H9 (cell line): Measurements from ENCODE around the gene CCDC92. TPM values are rescaled to one million over a fixed set of nuclear protein-coding genes. Genes with fewer than 3 reads are reported as not detected.

Experiments
- DNase-seq: peaks from one replicate; pipeline ENCODE4 v3.0.0-alpha.2; 2017
- H2AFZ ChIP-seq: one replicate; pipeline ENCODE4 v1.6.1; 2013; ENCODE audit warnings: mild to moderate bottlenecking, low read length, control low read depth, moderate library complexity
- H2AK5ac ChIP-seq: 2 replicates; pipeline ENCODE4 v1.6.1; 2013; ENCODE audit warnings: low read length, control low read depth, mixed read lengths; ENCODE audit not compliant: insufficient read length
- H2BK120ac ChIP-seq: one replicate; pipeline ENCODE4 v1.6.1; 2013; ENCODE audit warnings: low read depth, mild to moderate bottlenecking, low read length, control low read depth, inconsistent platforms; ENCODE audit not compliant: poor library complexity, severe bottlenecking
- H2BK12ac ChIP-seq: 2 replicates; pipeline ENCODE4 v1.6.1; 2013; ENCODE audit warnings: low read length, control low read depth, mixed read lengths, low read depth; ENCODE audit not compliant: insufficient read length
- H2BK15ac ChIP-seq: 2 replicates; pipeline ENCODE4 v1.6.1; 2013; ENCODE audit warnings: low read depth, low read length, control low read depth
- H2BK20ac ChIP-seq: one replicate; pipeline ENCODE4 v1.6.1; 2013; ENCODE audit warnings: low read depth, mild to moderate bottlenecking, low read length, control low read depth, inconsistent platforms; ENCODE audit not compliant: poor library complexity, severe bottlenecking
- H2BK5ac ChIP-seq: 2 replicates; pipeline ENCODE4 v1.6.1; 2013; ENCODE audit warnings: low read length, control low read depth, mixed read lengths; ENCODE audit not compliant: insufficient read length
- H3K14ac ChIP-seq: 2 replicates; pipeline ENCODE4 v1.6.1; 2013; ENCODE audit warnings: low read length, control low read depth; ENCODE audit not compliant: insufficient read depth
- H3K18ac ChIP-seq: 2 replicates; pipeline ENCODE4 v1.6.1; 2013; ENCODE audit warnings: low read depth, mild to moderate bottlenecking, mixed read lengths, low read length, control low read depth; ENCODE audit not compliant: insufficient read length
- H3K23ac ChIP-seq: 2 replicates; pipeline ENCODE4 v1.6.1; 2013; ENCODE audit warnings: low read length, control low read depth, mixed read lengths, low read depth; ENCODE audit not compliant: insufficient read length
- H3K23me2 ChIP-seq: 2 replicates; pipeline ENCODE4 v1.6.1; 2013; ENCODE audit warnings: low read depth, mild to moderate bottlenecking, mixed read lengths, low read length, control low read depth; ENCODE audit not compliant: insufficient read length, poor library complexity, severe bottlenecking
- H3K27ac ChIP-seq: 2 replicates; pipeline ENCODE4 v1.5.1; 2013; ENCODE audit warnings: low read length, control low read depth, mixed read lengths, low read depth; ENCODE audit not compliant: insufficient read length
- H3K27me3 ChIP-seq: 2 replicates; pipeline ENCODE4 v1.6.1; 2013; ENCODE audit warnings: low read length, control low read depth, inconsistent platforms; ENCODE audit not compliant: insufficient read depth
- H3K4ac ChIP-seq: 2 replicates; pipeline ENCODE4 v1.6.1; 2013; ENCODE audit warnings: low read depth, mild to moderate bottlenecking, control low read depth, inconsistent platforms, low read length, moderate library complexity
- H3K4me1 ChIP-seq: 2 replicates; pipeline ENCODE4 v1.6.1; 2013; ENCODE audit warnings: low read length, control low read depth, inconsistent platforms; ENCODE audit not compliant: insufficient read depth
- H3K4me2 ChIP-seq: 2 replicates; pipeline ENCODE4 v1.6.1; 2013; ENCODE audit warnings: low read length, control low read depth, mixed read lengths; ENCODE audit not compliant: insufficient read length, insufficient read depth
- H3K56ac ChIP-seq: 2 replicates; pipeline ENCODE4 v1.6.1; 2013; ENCODE audit warnings: low read depth, mild to moderate bottlenecking, mixed read lengths, low read length, control low read depth; ENCODE audit not compliant: insufficient read length
- H3K79me1 ChIP-seq: 2 replicates; pipeline ENCODE4 v1.6.1; 2013; ENCODE audit warnings: low read depth, mild to moderate bottlenecking, moderate library complexity, low read length, control low read depth, inconsistent platforms; ENCODE audit not compliant: insufficient read depth, poor library complexity, severe bottlenecking
- H3K79me2 ChIP-seq: 2 replicates; pipeline ENCODE4 v1.6.1; 2013; ENCODE audit warnings: low read length, control low read depth, inconsistent platforms; ENCODE audit not compliant: insufficient read depth
- H3K9ac ChIP-seq: 2 replicates; pipeline ENCODE4 v1.6.1; 2013; ENCODE audit warnings: low read length, control low read depth, mixed read lengths; ENCODE audit not compliant: insufficient read length; ENCODE audit errors: extremely low read depth
- H3K9me3 ChIP-seq: one replicate; pipeline ENCODE4 v1.6.1; 2013; ENCODE audit warnings: low read depth, low read length, inconsistent platforms; ENCODE audit not compliant: control insufficient read depth
- H3T11ph ChIP-seq: one replicate; pipeline ENCODE4 v1.6.1; 2013; ENCODE audit warnings: mild to moderate bottlenecking, low read length, control low read depth, inconsistent platforms
- H4K20me1 ChIP-seq: one replicate; pipeline ENCODE4 v1.6.1; 2013; ENCODE audit not compliant: control insufficient read depth, insufficient read length, insufficient read depth
- H4K5ac ChIP-seq: 2 replicates; pipeline ENCODE4 v1.6.1; 2013; ENCODE audit warnings: low read depth, mild to moderate bottlenecking, mixed read lengths, low read length, control low read depth; ENCODE audit not compliant: insufficient read length
- H4K8ac ChIP-seq: replicated peaks from 2 replicates; pipeline ENCODE4 v1.6.1; 2013; ENCODE audit warnings: low read length, control low read depth, mixed read lengths, low read depth; ENCODE audit not compliant: insufficient read length
- H4K91ac ChIP-seq: 2 replicates; pipeline ENCODE4 v1.6.1; 2013; ENCODE audit warnings: low read depth, mild to moderate bottlenecking, moderate library complexity, mixed read lengths, low read length, control low read depth; ENCODE audit not compliant: insufficient read length
- H3K27ac Mint-ChIP-seq, 3 experiments: 2 replicates in 2 of 3; 3 replicates in 1 of 3; pipeline ENCODE4 v1.8.0; 2020 to 2021; ENCODE audit warnings: mixed read lengths in 3 of 3, mild to moderate bottlenecking in 1 of 3, moderate library complexity in 1 of 3
- H3K27me3 Mint-ChIP-seq: 2 replicates; pipeline ENCODE4 v1.8.0; 2021; ENCODE audit warnings: low read depth, mild to moderate bottlenecking, moderate library complexity, mixed read lengths
- H3K36me3 Mint-ChIP-seq, 3 experiments: 2 replicates in 2 of 3; 3 replicates in 1 of 3; pipeline ENCODE4 v1.8.0; 2020 to 2021; ENCODE audit warnings: low read depth in 3 of 3, mixed read lengths in 3 of 3; ENCODE audit not compliant: insufficient read depth in 1 of 3
- H3K4me1 Mint-ChIP-seq, 2 experiments: 2 replicates each; pipeline ENCODE4 v1.8.0; 2020; ENCODE audit warnings: mixed read lengths in 2 of 2
- H3K4me3 Mint-ChIP-seq, 2 experiments: 2 replicates in 1 of 2; 3 replicates in 1 of 2; pipeline ENCODE4 v1.8.0; 2020 to 2021; ENCODE audit warnings: mild to moderate bottlenecking in 2 of 2, mixed read lengths in 2 of 2, moderate library complexity in 1 of 2
- H3K9me3 Mint-ChIP-seq, 2 experiments: 2 replicates in 1 of 2; 3 replicates in 1 of 2; pipeline ENCODE4 v1.8.0; 2020; ENCODE audit warnings: mild to moderate bottlenecking in 2 of 2, mixed read lengths in 2 of 2, moderate library complexity in 1 of 2
- whole genome bisulfite sequencing: extraction: QIAGEN DNeasy Blood & Tissue Kit; methylation state at CpG from one replicate; pipeline ENCODE4 v1.1.7; 2013; ENCODE audit warnings: missing lambda C conversion rate, low lambda C conversion rate, mixed read lengths; ENCODE audit not compliant: insufficient read length; ENCODE audit errors: extremely low coverage; 5-methylcytosine and 5-hydroxymethylcytosine counted together
- total RNA-seq: library from RNA; stranded (reverse); gene quantifications from 2 replicates; pipeline ENCODE4 v1.2.1, GENCODE V29; 2021
- TF ChIP-seq, protein P1 (sequence below): fragments of 200-600 bp; sonication (generic); conservative IDR thresholded peaks from 3 replicates; pipeline ENCODE4 v1.8.0; 2021; ENCODE audit warnings: antibody characterized with exemption, mild to moderate bottlenecking

The CCDC92 gene
- total RNA-seq, 1 experiment from 2014 or later, result 1.3 TPM

DNA sequence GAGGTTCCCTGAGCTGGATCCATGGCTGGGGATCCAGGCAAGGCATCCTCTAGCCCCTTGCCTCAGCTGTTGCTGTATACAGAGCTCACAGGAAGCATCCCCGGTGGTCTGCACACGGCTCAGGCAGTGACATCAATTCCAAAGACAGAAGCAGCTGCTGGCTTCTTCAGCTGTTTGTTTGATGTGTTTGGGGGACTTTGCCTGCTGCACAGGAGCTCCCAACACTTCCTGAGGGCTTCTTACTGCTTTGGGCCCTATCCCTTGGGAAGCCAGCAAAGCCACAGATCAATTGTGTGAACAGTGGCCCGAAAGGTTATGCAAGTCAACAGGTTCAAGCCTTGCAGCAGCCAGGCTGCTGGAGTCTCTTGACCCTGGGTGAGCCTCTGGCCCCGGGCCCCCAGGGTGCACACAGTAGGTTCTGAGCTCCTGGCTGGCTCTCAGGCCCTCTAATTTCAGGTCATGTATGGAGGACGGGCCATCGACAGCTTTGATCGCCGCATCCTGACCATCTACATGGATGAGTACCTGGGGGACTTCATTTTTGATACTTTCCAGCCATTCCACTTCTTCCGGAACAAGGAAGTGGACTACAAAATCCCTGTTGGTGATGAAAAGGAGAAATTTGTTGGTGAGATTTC is 42.6 kb downstream of the CCDC92 start:
- H2BK20ac ChIP-seq, result no peak overlapping the region
- no peak overlapping the region for H4K5ac ChIP-seq
- no peak overlapping the region for H3T11ph ChIP-seq
- peaks cover 94% of the 10 kb centered on the region for H3K27me3 Mint-ChIP-seq
- no peaks in the 10 kb centered on the region for H3K79me1 ChIP-seq
- H2BK5ac ChIP-seq, result no peak overlapping the region
- no peak overlapping the region for H3K4ac ChIP-seq
- H3K4me1 ChIP-seq, result no peaks in the 10 kb centered on the region
- no peak overlapping the region for H2BK120ac ChIP-seq
- no peaks in the 10 kb centered on the region for H3K36me3 Mint-ChIP-seq
- no peak overlapping the region for H3K56ac ChIP-seq
- H3K27me3 ChIP-seq, result no peaks in the 10 kb centered on the region; the same call in 1 of the 2 replicates
- no peak overlapping the region for H3K27ac ChIP-seq
- no peak overlapping the region for H2BK12ac ChIP-seq
- no peak overlapping the region for H3K27ac Mint-ChIP-seq
- H3K23me2 ChIP-seq, result no peaks in the 10 kb centered on the region
- no peaks in the 10 kb centered on the region for H4K20me1 ChIP-seq
- H3K79me2 ChIP-seq, result no peaks in the 10 kb centered on the region
- H3K4me2 ChIP-seq, result no peak overlapping the region
- no peak overlapping the region for H3K18ac ChIP-seq
- H3K4me3 Mint-ChIP-seq, result no peak overlapping the region
- H4K8ac ChIP-seq, result no peak overlapping the region
- DNase-seq, result no peak
- WGBS, result no CpG with 5 or more reads among the region's 9 CpGs
- H3K9me3 ChIP-seq, result no peaks in the 10 kb centered on the region
- TF ChIP-seq, protein P1, sequence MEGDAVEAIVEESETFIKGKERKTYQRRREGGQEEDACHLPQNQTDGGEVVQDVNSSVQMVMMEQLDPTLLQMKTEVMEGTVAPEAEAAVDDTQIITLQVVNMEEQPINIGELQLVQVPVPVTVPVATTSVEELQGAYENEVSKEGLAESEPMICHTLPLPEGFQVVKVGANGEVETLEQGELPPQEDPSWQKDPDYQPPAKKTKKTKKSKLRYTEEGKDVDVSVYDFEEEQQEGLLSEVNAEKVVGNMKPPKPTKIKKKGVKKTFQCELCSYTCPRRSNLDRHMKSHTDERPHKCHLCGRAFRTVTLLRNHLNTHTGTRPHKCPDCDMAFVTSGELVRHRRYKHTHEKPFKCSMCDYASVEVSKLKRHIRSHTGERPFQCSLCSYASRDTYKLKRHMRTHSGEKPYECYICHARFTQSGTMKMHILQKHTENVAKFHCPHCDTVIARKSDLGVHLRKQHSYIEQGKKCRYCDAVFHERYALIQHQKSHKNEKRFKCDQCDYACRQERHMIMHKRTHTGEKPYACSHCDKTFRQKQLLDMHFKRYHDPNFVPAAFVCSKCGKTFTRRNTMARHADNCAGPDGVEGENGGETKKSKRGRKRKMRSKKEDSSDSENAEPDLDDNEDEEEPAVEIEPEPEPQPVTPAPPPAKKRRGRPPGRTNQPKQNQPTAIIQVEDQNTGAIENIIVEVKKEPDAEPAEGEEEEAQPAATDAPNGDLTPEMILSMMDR, result no peak
- H2AFZ ChIP-seq, result no peak overlapping the region
- no peak overlapping the region for H2AK5ac ChIP-seq
- no peaks in the 10 kb centered on the region for H3K4me1 Mint-ChIP-seq
- H3K14ac ChIP-seq, result no peak overlapping the region; the same call in 1 of the 2 replicates
- no peaks in the 10 kb centered on the region for H3K9me3 Mint-ChIP-seq
- no peak overlapping the region for H3K23ac ChIP-seq
- no peak overlapping the region for H2BK15ac ChIP-seq
- no peak overlapping the region for H3K9ac ChIP-seq
- H4K91ac ChIP-seq, result no peak overlapping the region
